H1 (cell line): ENCODE results near the gene ABLIM1. TPM values are rescaled to one million over a fixed set of nuclear protein-coding genes. Genes with fewer than 3 reads are reported as not detected.

Experiments
- CHD1 ChIP-seq: IDR thresholded peaks from 2 replicates; pipeline ENCODE4 v1.6.1; 2012; ENCODE audit warnings: low read depth, low read length, improper control_type of control experiment
- E2F6 ChIP-seq: IDR thresholded peaks from 2 replicates; pipeline ENCODE4 v1.6.1; 2012; ENCODE audit warnings: inconsistent platforms
- NRF1 ChIP-seq: IDR thresholded peaks from 2 replicates; pipeline ENCODE4 v1.6.1; 2011; ENCODE audit warnings: mild to moderate bottlenecking, low read depth, low read length, improper control_type of control experiment
- RBBP5 ChIP-seq: IDR thresholded peaks from 2 replicates; pipeline ENCODE4 v1.7.1; 2012; ENCODE audit warnings: low read depth, mild to moderate bottlenecking, inconsistent platforms, low read length, moderate library complexity, borderline replicate concordance
- polyA plus RNA-seq, 7 experiments: library from polyadenylated mRNA; depleted of rRNA in 3 of 7; stranded (reverse) in 5 of 7; unstranded in 2 of 7; fragments of >200 nt in 5 of 7; fragments of 200-250 nt in 2 of 7; gene quantifications; 1 replicate in 5 of 7; 2 replicates in 1 of 7; 4 replicates in 1 of 7; pipeline versions ENCODE4 v1.2.1 to v1.2.3, GENCODE V29; 2011 to 2013; ENCODE audit warnings: missing spikeins in 2 of 7, mixed read lengths in 2 of 7
- total RNA-seq: library from RNA; stranded (reverse); fragmentation: NEBNext Ultra II Directional; extraction: Animal tissue kit (Norgen Biotek cat#: 25700); gene quantifications from 2 replicates; pipeline ENCODE4 v1.2.1, GENCODE V29; 2021

ABLIM1 gene
- total and polyA plus RNA-seq, 2 of the 8 experiments (the other 6 are each of a cell fraction or from before 2014, with no cell fraction given), result 51.2 to 51.7 TPM

- TF ChIP-seq E2F6, result no peak
- TF ChIP-seq NRF1, result no peak
- TF ChIP-seq CHD1, result no peak
- TF ChIP-seq RBBP5, result no peak
Observed at GRCh38 chr10:114545819-114546218, 112.3 kb downstream of the ABLIM1 start (continued).
